ENCODE results near the gene LDLRAD2.
"Not testable (repeated sequence)": the region's sequence is repeated elsewhere in the genome, so short reads cannot be mapped to it uniquely, and the experiment has no call there.

LDLRAD2 gene, protein sequence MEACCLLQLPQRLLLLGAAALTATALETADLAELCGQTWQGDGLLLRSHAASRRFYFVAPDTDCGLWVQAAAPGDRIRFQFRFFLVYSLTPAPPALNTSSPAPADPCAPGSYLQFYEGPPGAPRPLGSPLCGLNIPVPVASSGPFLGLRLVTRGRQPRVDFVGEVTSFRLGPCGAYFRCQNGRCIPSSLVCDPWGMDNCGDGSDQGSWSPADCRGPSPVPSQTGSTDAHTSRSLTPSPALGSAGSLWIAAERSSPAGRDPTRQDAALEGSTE

DNA sequence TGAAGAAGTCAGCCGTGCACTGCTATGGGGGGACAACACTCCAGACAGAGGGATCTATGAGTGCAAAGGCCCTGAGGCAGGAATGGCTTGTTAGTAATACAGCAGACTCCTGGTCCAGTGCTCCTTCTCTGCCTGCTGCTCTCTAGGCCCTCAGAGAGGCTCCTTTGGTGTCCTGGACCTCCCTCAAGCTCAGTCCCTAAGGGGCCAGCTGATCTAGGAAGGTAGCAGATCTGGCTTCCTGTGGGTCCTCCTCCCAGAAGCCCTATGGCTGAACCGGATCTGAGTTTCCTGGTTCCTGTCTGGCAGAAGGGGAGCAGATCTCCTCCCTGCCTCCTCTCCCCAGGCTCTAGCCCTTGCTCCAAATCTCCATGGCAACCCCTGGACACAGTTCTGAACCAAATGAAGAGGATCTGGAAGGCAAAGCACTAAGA lies at the start of gene LDLRAD2:
LDLRAD2 (plus strand) TSS at position 391 of the 431 bp plus-strand sequence. CDS start 187 bp downstream, outside the sequence.
- DNase-seq: no peak

DNA sequence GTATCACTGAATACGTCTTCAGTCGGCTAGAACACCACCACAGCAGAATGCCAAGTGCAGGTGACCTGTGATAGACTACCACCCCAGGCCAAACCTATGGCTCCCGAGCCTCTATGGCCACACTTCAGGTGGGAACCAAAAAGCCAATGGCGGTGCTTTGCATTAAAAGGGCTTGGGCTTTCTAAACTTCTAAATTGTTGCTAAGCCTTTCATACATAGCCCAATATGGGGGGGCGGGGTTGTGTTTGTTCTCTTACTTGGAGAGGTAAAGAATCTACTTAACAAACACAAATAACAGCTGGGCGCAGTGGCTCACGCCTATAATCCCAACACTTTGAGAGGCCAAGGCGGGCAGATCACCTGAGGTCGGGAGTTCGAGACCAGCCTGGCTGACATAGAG lies 48.8 kb upstream of the LDLRAD2 start:
- DNase-seq: no peak

DNA sequence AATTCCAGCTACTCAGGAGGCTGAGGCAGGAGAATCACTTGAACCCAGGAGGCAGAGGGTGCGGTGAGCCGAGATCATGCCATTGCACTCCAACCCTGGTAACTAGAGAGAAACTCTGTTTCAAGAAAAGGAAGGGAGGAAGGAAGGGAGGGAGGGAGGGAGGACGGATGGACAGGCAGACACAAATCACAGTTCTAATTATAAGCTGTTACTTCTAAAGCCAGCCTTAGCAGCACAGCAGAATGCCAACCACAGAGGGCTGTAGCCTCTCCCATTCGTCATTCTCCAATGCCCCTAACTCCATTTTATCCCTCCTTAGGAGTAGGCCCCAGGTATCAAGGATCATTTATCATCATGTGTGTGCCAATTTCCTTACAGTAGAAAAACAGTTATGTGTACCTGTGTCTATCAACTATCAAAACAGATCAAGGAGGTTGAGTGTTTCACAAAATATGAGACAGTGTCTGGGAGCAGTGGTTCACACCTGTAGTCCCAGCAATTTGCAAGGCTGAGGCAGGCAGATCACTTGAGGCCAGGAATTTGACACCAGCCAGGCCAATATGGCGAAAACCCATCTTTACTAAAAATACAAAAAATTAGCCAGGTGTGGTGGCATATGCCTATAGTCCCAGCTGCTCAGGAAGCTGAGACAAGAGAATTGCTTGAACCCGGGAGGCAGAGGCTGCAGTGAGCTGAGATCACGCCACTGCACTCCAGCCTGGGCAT lies 48.2 kb upstream of the LDLRAD2 start:
- no peak for DNase-seq

DNA sequence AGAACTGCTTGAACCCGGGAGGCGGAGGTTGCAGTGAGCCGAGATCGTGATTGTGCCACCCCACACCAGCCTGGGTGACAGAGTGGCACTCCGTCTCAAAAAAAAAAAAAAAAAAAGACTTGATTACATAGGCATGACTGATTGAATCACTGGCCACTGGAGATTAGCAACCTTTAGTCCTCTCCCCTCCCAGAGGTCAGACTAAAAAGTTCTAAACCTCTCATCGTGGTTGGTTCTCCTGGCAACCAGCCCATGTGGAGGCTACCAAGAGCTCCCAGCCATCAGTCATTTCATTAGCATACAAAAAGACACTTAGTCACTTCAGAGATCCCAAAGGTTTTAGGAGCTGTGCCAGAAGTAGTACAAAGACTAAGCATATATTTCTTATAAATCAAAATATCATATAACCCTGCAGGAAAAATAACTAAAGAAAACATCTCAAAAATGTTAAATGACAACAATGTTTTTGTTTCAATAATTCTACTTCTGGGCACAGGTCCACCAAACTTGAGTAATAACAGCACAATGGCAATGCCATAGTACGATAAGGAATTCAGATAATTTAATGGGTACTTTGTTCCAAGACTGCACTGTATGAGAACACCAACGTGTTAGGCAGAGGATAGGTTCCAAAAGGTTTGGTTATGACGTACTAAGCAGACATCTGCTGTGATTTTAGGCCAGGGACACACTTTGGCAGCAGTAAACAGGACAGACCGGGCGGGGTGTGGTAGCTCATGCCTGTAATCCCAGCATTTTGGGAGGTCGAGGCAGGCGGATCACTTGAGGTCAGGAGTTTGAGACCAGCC lies 47.2 kb upstream of the LDLRAD2 start:
- DNase-seq: peak; percentile 23

DNA sequence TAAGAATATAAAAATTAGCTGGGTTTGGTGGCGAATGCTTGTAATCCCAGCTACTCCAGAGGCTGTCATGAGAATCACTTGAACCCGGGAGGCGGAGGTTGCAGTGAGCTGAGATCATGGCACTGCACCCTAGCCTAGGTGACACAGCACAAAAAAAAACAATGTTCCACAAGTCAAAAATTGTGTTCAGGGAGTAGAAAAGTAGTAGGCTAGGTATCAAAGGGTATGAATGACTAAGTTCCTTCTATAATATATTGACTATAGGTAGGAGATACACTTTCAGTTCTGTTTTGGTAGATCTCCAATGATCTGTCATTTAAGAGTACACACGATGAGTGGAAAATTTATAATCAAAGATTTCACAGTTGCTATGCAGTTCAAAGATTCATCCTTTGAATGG lies 45.9 kb upstream of the LDLRAD2 start:
- no peak for DNase-seq

DNA sequence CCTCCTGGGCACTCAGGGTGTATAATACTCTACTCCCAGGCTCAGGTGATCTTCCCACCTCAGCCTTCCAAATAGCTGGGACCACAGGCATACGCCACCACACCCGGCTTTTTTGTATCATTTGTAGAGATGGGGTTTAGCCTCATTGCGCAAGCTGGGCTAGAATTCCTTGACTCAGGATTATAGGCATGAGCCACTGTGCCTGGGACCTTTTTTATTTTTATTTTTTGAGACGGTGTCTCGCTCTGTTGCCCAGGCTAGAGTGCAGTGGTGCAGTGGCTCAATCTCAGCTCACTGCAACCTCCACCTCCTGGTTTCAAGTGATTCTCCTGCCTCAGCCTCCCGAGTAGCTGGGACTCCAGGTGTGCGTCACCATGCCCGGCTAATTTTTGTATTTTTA lies 45.0 kb upstream of the LDLRAD2 start:
- not testable (repeated sequence) for DNase-seq

DNA sequence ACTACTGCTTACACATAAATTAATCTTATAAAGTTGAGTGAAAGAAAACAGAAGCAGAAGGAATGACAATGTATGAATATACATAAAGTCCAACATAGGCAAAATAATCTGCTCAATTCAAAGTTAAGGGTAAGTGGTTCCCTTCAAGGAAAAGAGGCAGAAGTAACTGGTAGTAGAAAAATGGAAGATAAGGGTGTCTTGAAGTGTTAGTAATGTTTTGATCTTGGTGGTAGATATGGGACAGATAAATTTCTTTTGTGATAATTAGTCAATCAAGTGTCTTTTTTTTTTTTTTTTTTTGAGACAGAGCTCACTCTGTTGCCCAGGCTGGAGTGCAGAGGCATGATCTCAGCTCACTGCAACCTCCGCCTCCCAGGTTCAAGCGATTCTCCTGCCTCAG lies 41.9 kb upstream of the LDLRAD2 start:
- no peak for DNase-seq

DNA sequence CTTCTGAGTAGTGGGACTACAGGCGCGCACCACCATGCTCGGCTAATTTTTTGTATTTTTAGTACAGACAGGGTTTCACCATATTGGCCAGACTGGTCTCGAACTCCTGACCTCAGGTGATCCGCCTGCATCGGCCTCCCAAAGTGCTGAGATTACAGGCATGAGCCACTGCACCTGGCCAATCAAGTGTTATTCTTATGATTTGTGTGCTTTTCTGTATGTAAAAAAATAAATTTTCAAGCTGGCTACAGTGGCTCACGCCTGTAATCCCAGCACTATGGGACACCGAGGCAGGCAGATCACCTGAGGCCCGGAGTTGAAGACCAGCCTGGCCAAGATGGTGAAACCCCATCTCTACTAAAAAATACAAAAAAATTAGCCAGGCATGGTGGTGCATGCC lies 41.5 kb upstream of the LDLRAD2 start:
- not testable (repeated sequence) for DNase-seq

DNA sequence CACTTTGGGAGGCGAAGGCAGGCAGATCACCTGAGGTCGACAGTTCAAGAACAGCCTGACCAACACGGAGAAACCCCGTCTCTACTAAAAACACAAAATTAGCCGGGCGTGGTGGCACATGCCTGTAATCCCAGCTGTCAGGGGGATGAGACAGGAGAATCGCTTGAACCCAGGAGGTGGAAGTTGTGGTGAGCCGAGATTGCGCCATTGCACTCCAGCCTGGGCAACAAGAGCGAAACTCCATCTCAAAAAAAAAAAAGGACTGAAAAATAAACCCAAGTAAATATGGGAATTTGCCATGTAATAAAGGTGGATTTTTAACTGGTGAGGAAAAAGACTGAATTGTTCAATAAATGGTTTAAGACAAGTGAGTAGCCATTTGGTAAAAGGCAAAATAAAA lies 40.4 kb upstream of the LDLRAD2 start:
- DNase-seq: not testable (repeated sequence)

DNA sequence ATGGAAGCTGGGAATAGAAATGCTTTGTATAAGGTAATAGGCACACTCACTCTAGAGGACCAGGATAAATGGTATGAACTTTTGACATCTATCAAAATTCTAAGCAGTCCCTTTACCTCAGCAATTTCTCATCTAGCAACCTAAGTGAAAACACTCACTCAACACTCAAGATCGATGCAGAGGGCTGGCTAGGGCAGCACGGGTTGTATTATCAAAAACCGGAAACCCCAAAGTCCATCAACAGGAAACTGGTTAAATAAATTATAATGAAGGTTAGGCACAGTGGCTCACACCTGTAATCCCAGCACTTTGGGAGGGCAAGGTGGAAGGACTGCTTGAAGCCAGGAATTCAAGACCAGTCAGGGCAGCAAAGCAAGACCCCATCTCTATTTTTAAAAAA lies 38.5 kb upstream of the LDLRAD2 start:
- DNase-seq: no peak

DNA sequence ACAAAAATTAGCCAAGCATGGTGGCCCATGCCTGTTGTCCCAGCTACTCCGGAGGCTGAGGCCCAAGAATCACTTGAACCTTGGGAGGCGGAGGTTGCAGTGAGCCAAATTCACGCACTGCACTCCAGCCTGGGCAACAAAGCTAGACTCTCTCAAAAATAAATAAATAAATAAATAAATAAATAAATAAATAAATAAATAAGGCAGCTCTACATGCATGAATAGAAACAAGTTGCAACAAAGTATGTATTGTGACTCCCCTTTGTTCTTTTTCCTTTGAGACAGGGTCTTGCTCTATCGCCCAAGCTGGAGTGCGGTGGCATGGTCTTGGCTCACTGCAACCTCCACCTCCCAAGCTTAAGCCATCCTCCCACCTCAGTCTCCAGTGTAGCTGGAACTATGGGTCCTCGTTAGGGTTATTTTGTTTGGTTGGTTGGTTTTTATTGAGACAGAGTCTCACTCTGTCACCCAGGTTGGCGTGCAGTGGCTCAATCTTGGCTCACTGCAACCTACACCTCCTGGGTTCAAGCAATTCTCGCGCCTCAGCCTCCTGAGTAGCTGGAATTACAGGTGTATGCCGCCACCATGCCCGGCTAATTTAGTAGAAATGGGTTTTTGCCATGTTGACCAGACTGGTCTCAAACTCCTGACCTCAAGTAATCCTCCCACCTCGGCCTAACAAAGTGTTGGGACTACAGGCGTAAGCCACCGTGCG lies 37.1 kb upstream of the LDLRAD2 start:
- DNase-seq: no peak

DNA sequence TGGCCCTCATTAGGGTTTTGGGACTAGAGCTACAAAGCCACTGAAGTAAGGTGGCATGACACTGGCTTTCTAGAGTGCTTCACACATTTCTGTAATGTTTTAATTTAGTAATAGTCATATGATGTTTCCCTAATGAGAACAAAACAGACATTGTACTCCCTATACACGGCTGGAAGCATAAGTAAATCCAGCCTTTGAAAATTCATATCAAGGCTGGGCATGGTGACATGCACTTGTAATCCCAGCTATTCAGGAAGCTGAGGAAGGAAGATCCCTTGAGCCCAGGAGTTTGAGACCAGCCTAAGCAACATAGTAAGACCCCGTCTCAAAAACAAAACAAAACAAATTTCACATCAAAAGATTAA lies 36.5 kb upstream of the LDLRAD2 start:
- DNase-seq: no peak

DNA sequence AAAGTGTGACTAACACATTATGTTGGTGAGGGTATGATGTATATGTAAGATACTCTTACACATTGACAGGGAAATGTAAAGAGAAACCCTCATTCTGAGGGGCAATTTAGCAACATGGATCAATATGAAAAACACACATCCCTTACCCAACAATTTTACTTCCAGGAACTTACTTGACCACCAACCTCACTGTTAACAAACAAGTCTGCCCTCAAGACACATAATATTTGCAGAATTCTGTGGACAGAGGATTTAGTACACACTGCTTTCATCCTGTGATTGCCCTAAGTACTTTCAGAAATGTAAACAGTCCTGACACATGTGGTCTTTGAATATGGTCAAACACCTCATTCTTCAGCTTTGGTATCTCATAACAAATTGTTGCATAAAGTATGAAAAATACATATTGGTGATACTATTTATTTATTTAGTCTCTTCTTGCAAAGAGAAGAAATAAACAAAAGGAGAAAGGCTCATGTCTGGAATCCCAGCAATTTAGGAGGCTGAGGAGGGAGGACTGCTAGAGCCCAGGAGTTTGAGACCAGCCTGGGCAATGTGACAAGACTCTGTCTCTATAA lies 36.0 kb upstream of the LDLRAD2 start:
- no peak for DNase-seq

DNA sequence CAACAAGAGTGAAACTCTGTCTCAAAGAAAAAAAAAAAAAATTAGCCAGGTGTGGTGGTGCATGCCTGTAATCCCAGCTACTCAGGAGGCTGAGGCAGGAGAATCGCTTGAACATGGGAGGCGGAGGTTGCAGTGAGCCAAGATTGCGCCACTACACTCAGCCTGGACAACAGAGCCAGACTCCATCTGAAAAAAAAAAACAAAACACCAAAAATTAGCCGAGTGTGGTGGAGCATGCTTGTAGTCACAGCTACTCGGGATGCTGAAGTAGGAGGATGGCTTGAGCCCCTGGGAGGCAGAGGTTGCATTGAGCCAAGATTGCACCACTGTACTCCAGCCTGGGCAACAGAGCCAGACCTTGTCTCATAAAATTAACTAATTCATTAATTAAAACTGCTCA lies 35.1 kb upstream of the LDLRAD2 start:
- DNase-seq: not testable (repeated sequence)

DNA sequence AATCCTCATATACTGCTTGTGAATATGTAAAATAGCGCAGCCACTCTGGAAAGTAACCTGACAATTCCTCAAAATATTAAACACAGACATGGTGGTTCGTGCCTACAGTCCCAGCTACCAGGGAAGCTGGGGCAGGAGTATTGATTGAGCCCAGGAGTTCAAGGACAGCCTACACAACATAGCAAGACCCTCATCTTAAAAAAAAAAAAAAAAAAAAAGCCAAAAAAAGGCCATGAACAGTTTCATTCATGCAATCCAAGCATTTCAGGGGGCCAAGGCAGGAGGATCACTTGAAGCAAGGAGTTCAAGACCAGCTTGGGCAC lies 33.7 kb upstream of the LDLRAD2 start:
- no peak for DNase-seq

DNA sequence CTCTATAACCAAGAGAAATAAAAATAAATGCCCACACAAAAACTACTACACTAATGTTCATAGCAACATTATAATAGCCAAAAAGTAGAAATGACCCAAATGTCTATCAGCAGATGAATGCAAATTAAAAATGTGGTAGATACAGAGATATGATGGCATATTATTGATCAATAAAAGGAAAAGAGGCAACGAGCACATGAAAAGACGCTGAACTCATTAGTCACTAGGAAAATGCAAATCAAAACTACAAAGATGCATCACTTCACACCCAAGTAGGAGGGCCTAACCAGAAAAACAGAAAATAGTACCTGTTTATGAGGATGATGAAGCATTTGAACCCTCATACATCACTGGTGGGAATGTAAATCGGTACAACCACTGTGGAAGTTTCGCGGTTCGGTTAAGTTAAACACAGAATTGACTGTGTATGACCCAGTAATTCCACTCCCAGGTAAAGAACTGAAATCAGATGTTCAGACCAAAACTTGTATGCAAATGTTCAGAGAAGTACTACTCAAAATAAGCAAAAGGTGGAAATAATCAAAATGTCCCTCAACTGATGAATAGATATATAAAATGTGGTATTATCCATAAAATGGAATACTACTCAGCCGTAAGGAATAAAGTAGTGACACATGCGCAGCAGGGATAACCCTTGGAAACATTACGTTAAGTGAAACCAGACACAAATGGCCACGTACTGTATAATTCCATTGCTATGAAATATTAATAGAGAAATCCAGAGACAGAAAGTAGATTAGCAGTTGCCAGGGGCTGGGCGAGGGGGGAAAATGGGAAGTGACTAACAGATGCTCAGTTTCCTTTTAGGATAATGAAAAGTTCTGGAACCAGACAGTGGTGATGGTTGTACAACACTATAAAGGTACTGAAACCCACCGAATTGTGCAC lies 32.2 kb upstream of the LDLRAD2 start:
- no peak for DNase-seq

DNA sequence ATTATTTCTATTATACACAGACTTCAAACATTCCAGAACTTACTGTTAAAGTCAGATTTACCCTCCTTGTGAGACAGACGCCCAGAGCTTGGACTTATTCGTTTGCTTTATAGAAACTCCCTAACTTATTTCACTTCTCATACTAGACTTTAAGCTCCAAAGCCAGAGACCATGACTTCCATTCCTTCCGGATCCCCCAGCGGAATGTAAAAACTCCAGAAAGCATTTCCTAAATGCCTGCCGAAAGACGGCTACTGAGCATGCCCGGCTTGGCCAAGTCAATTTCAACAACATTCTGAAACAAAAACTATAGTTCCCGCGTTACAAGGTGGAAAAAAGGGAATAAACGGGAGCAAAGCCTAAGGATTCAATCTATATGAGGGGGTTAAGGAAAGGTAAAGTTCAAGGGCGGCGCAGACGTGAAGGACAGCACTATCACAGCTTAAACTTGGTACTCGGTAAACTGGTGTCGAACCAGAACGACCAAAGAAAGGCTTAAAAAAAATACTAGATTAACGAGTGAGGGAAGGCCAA lies 30.2 kb upstream of the LDLRAD2 start:
- no peak for DNase-seq

DNA sequence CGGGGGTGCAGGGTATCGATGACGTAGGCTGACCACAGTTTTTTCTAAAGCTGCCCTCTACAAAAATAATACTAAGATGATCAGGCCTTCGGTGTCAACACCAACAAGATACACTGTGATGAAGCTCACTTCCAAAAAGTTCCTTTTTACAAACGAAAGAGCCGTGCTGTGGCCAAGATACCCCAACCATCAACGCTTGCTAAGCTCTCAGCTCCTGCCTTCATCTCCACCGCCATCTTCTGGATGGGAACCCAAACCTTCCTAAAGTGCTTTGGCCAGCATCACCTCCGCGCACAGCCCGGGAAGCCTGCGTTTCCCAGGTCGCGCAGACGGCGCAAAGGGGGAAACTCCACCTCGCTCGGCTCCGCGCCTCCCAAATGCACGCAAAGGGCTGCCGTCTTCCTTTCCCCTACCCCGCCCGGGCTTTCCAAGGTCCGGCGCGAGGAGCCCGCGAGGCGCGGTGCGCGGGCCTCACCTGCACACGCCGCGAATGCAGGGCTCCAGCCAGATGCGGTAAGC lies 29.7 kb upstream of the LDLRAD2 start:
- peak; percentile 19 for DNase-seq

DNA sequence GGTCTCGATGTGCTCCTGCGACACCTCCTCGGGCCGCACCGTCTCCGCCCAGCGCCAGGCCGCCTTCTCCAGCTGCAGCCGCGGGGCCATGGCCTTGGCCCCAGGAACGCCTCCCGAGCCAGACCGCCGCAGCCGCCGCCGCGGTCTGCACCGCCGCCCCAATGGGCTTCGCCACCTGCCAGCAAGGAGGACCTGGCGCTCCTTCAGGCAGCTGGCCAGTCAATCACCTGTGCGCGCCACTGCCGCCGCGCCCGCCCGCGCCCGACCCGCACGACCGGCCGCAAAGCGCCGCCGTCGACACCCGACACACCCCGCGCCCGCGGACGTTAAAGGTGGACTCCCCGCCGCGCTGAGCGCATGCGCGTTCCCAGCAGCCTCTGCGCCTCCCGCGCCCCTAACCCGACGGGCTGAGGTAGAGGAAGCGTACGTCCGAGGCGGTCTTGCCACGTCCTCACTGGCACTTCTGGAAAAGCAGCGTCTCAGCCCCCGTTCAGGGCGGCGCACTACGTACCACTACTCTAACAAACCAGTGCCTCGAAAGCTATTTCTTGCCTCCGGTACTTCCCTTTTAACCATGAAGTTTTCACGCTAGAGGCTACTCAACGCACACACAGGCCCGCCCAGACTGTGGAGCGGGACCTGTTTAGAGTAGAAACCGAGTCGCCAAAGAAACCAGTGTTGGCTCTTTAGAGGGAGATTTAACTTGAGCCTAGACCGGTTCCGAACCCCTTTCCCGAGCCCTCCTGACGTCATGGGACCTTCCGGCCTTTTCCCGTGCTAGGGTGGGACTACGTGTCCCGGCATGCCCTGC lies 29.0 kb upstream of the LDLRAD2 start, which contains the start of gene USP48:
USP48 (minus strand) TSS at position 282 of the 811 bp plus-strand sequence; CDS start at position 90, 192 bp downstream.
- DNase-seq: peak; percentile 93

Measured in NCI-H2107 (cell line).